K562 (cell line): ENCODE data around the gene CCDC85C. TPM values are rescaled to one million over a fixed set of nuclear protein-coding genes. Genes with fewer than 3 reads are reported as not detected.

Source experiments
- ATAC-seq: fragments of 200-7000 bp; cut with Tn5 transposase; 3 replicates; pipeline ENCODE4 v1.9.1; 2020; ENCODE audit warnings: moderate library complexity
- BruUV-seq: library from RNA; stranded (reverse); fragments of 400-500 nt; replicated peaks from 2 replicates; lab custom pipeline; 2021; lab: Mats Ljungman, UMichigan
- CTCF ChIA-PET: fragments of 300-600 bp; formaldehyde crosslinking; extraction: SDS; loops from one replicate; lab custom pipeline; 2021; ENCODE audit warnings: low intra/inter-chr PET ratio; lab: Yijun Ruan, JAX
- POLR2A ChIA-PET: fragments of 300-600, 350-650 bp; sonication (Branson Sonifier 250); formaldehyde crosslinking; extraction: SDS; loops from one replicate; lab custom pipeline; 2021; ENCODE audit warnings: antibody characterized with exemption, inconsistent platforms; lab: Yijun Ruan, JAX
- DNase-seq, 4 experiments: peaks; one replicate each; pipeline versions ENCODE4 v3.0.0 to v3.0.0-alpha.2; 2011 to 2018; ENCODE audit warnings: low spot score in 3 of 4, mixed read lengths in 3 of 4; ENCODE audit errors: extremely low read depth in 1 of 4
- FAIRE-seq: peaks from 2 replicates; lab custom pipeline; 2011; peaks lifted over from hg19 to GRCh38; lab: Jason Lieb, UNC
- H2AFZ ChIP-seq: 2 replicates; pipeline ENCODE4 v1.6.0; 2011; ENCODE audit warnings: low read depth, low read length, control low read depth, inconsistent platforms
- H3K27ac ChIP-seq: fragments of 200-600 bp; 3 replicates; pipeline ENCODE4 v1.8.0; 2011; ENCODE audit warnings: low read depth, mild to moderate bottlenecking, control low read depth, inconsistent platforms, low read length, moderate library complexity, mixed read lengths; ENCODE audit errors: extremely low read depth
- H3K27me3 ChIP-seq, 2 experiments: fragments of 300-600 bp in 1 of 2; 2 replicates in 1 of 2; 3 replicates in 1 of 2; pipeline versions ENCODE4 v1.6.0 to v1.8.0; 2011; ENCODE audit warnings: inconsistent platforms in 2 of 2, low read length in 2 of 2, mild to moderate bottlenecking in 1 of 2, mixed read lengths in 1 of 2, moderate library complexity in 1 of 2; ENCODE audit not compliant: control insufficient read depth in 2 of 2, insufficient read depth in 2 of 2
- H3K36me3 ChIP-seq: fragments of 300-600 bp; 3 replicates; pipeline ENCODE4 v1.8.0; 2011; ENCODE audit warnings: mild to moderate bottlenecking, low read length, inconsistent platforms; ENCODE audit not compliant: control insufficient read depth, insufficient read depth
- H3K4me1 ChIP-seq, 2 experiments: fragments of 200-600 bp in 1 of 2; replicated peaks in 1 of 2; 2 replicates in 1 of 2; 3 replicates in 1 of 2; pipeline versions ENCODE4 v1.5.1 to v1.8.0; 2011; ENCODE audit warnings: inconsistent platforms in 2 of 2, low read length in 2 of 2, mild to moderate bottlenecking in 1 of 2, mixed read lengths in 1 of 2, moderate library complexity in 1 of 2; ENCODE audit not compliant: control insufficient read depth in 2 of 2, insufficient read depth in 2 of 2
- H3K4me2 ChIP-seq: 2 replicates; pipeline ENCODE4 v1.6.1; 2011; ENCODE audit warnings: low read length, control low read depth, inconsistent platforms, mixed read lengths; ENCODE audit not compliant: insufficient read depth
- H3K4me3 ChIP-seq: fragments of 200-600 bp; sonication (generic), shearing (Covaris generic); 2 replicates; pipeline ENCODE4 v1.5.1; 2016; ENCODE audit warnings: control low read depth, inconsistent platforms
- H3K79me2 ChIP-seq: fragments of 200-600 bp; 3 replicates; pipeline ENCODE4 v1.8.0; 2011; ENCODE audit warnings: low read length, inconsistent platforms; ENCODE audit not compliant: control insufficient read depth, insufficient read depth
- H3K9ac ChIP-seq, 2 experiments: 2 replicates each; pipeline versions ENCODE4 v1.6.0 to v1.6.1; 2011; ENCODE audit warnings: low read depth in 2 of 2, low read length in 2 of 2, control low read depth in 1 of 2, inconsistent platforms in 1 of 2, mild to moderate bottlenecking in 1 of 2, mixed read lengths in 1 of 2; ENCODE audit not compliant: insufficient read depth in 1 of 2
- H3K9me1 ChIP-seq: one replicate; pipeline ENCODE4 v1.6.0; 2011; ENCODE audit warnings: inconsistent platforms, mild to moderate bottlenecking, low read length, moderate library complexity; ENCODE audit not compliant: control insufficient read depth, insufficient read depth
- H3K9me3 ChIP-seq: replicated peaks from 2 replicates; pipeline ENCODE4 v1.5.1; 2011; ENCODE audit warnings: low read depth, low read length, inconsistent platforms; ENCODE audit not compliant: control insufficient read depth, insufficient read depth
- H4K20me1 ChIP-seq: replicated peaks from 2 replicates; pipeline ENCODE4 v1.6.1; 2011; ENCODE audit warnings: low read length, inconsistent platforms, mixed read lengths; ENCODE audit not compliant: control insufficient read depth, insufficient read depth
- EP400 ChIP-seq: fragments of 450-650 bp; IDR thresholded peaks from 2 replicates; pipeline ENCODE4 v1.6.1; 2017; ENCODE audit warnings: antibody characterized with exemption, mild to moderate bottlenecking, moderate library complexity
- GTF2E2 ChIP-seq: fragments of 200-800 bp; sonication (Bioruptor generic); IDR thresholded peaks from 2 replicates; pipeline ENCODE4 v1.6.1; 2016; ENCODE audit warnings: missing genetic modification characterization, missing compliant biosample characterization
- HNRNPUL1 ChIP-seq: fragments of 200-400 bp; formaldehyde crosslinking; IDR thresholded peaks from 2 replicates; pipeline ENCODE4 v1.6.1; 2017; ENCODE audit warnings: low read length
- JUND ChIP-seq, 2 experiments: IDR thresholded peaks; 2 replicates in 1 of 2; 3 replicates in 1 of 2; pipeline ENCODE4 v1.6.1; 2011; ENCODE audit warnings: borderline replicate concordance in 2 of 2, low read depth in 2 of 2, low read length in 2 of 2, improper control_type of control experiment in 1 of 2, missing biosample characterization in 1 of 2, missing genetic modification characterization in 1 of 2, missing genetic modification reagents in 1 of 2
- PTRF ChIP-seq: fragments of 450-650 bp; IDR thresholded peaks from 2 replicates; pipeline ENCODE4 v1.6.1; 2016; ENCODE audit warnings: mild to moderate bottlenecking, missing genetic modification characterization, missing compliant biosample characterization
- RBM17 ChIP-seq: fragments of 200-400 bp; formaldehyde crosslinking; IDR thresholded peaks from 2 replicates; pipeline ENCODE4 v1.6.1; 2017; ENCODE audit warnings: low read depth, mild to moderate bottlenecking, low read length, borderline replicate concordance
- SP2 ChIP-seq: IDR thresholded peaks from 2 replicates; pipeline ENCODE4 v1.6.1; 2011; ENCODE audit warnings: mild to moderate bottlenecking, low read depth, low read length, moderate library complexity; ENCODE audit not compliant: poor library complexity, severe bottlenecking; ENCODE audit errors: extremely low read depth
- THRAP3 ChIP-seq: fragments of 450-650 bp; IDR thresholded peaks from 2 replicates; pipeline ENCODE4 v1.6.1; 2016; ENCODE audit warnings: mild to moderate bottlenecking, inconsistent platforms, borderline replicate concordance
- ZC3H4 ChIP-seq: sonication (generic); formaldehyde crosslinking; IDR thresholded peaks from 2 replicates; pipeline ENCODE4 v1.9.0; 2021; ENCODE audit warnings: missing genetic modification reagents, borderline replicate concordance
- ZFPM2 ChIP-seq: fragments of 250-450 bp; sonication (Bioruptor Pico); IDR thresholded peaks from 2 replicates; pipeline ENCODE4 v1.5.1; 2022; ENCODE audit warnings: mild to moderate bottlenecking
- ZNF224 ChIP-seq: sonication (generic); formaldehyde crosslinking; IDR thresholded peaks from 2 replicates; pipeline ENCODE4 v1.8.0; 2022; ENCODE audit warnings: mild to moderate bottlenecking, missing genetic modification reagents
- ZNF274 ChIP-seq: IDR thresholded peaks from 2 replicates; pipeline ENCODE4 v1.6.1; 2011; ENCODE audit warnings: low read depth, mild to moderate bottlenecking, low read length, moderate library complexity, borderline replicate concordance
- WGBS: fragments of 100-300 bp; shearing (Covaris generic); methylation state at CpG from one replicate; pipeline ENCODE4 v1.1.6; 2016; ENCODE audit warnings: low coverage, mixed read lengths; ENCODE audit not compliant: insufficient coverage; ENCODE audit errors: missing lambda C conversion rate; 5-methylcytosine and 5-hydroxymethylcytosine counted together
- in situ Hi-C: fragments of 300-500 bp; cut with MboI; formaldehyde crosslinking; loops from 4 replicates; pipeline ENCODE4 v1.15.0; 2018; ENCODE audit warnings: inconsistent platforms, mixed read lengths
- intact Hi-C: fragments of 100-400 bp; cut with micrococcal nuclease; formaldehyde crosslinking; loops from 2 replicates; pipeline ENCODE4 v1.14.2; 2022
- polyA plus RNA-seq, 8 experiments: library from polyadenylated mRNA; depleted of rRNA in 4 of 8; stranded (reverse) in 5 of 8; unstranded in 3 of 8; fragments of >200 nt; fragmentation: Nextera tagmentation in 2 of 8; fragmentation: Illumina TruSeq in 1 of 8; extraction: Ambion mirVana in 2 of 8; extraction: Trizol in 1 of 8; gene quantifications; 2 replicates each; pipeline versions ENCODE4 v1.2.1 to v1.2.3, GENCODE V29; 2011 to 2014; ENCODE audit warnings: inconsistent platforms in 1 of 8, missing spikeins in 1 of 8
- total RNA-seq, 7 experiments: library from RNA; depleted of rRNA in 6 of 7; stranded (reverse); fragments of >200 nt in 6 of 7; fragmentation: Illumina TruSeq in 2 of 7; extraction: Trizol in 2 of 7; gene quantifications; 2 replicates each; pipeline versions ENCODE4 v1.2.1 to v1.2.3, GENCODE V29; 2011 to 2021; ENCODE audit warnings: low replicate concordance in 1 of 7
- TF ChIP-seq, protein P1 (sequence below): fragments of 250-450 bp; sonication (Bioruptor Pico); IDR thresholded peaks from 2 replicates; pipeline ENCODE4 v1.5.0; 2020; ENCODE audit warnings: mild to moderate bottlenecking
- TF ChIP-seq, protein P2 (sequence below): sonication (generic); formaldehyde crosslinking; IDR thresholded peaks from 2 replicates; pipeline ENCODE4 v1.8.0; 2022; ENCODE audit warnings: mild to moderate bottlenecking, low read depth, missing genetic modification reagents
- TF ChIP-seq, protein P3 (sequence below): fragments of 200-800 bp; sonication (Bioruptor generic); IDR thresholded peaks from 2 replicates; pipeline ENCODE4 v1.6.1; 2017; ENCODE audit warnings: missing genetic modification characterization, missing compliant biosample characterization

Gene CCDC85C
- total and polyA plus RNA-seq, 9 of the 15 experiments (the other 6 are each of a cell fraction or from before 2014, with no cell fraction given) = 0.18 to 22.0 (median 6.3) TPM

DNA sequence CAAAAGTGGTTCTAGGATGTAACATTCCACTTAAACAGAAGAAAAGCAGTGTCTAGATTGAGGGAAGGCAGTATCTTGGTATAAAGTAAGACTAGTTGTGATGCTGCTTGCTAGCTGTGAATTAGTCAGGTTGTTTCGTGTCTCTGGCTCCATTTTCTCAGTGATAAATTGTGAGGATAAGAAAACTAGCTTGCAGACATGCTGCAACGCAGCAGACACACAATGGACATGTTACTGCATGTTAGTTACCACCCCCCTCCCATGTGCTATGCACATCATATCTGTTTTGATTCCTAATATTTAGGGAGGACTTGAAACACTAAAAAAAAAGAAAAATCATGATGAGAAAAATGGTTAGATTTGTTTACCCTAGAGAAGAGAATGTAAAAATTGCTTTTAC is 119.9 kb downstream of the CCDC85C start:
- peaks cover 37% of the 10 kb centered on the region for H4K20me1 ChIP-seq
- no peak overlapping the region for H3K27ac ChIP-seq
- no peak for TF ChIP-seq JUND (IDR thresholded peaks at IDR 0.05; ENCODE audit: borderline replicate concordance, low read depth, low read length)
- TF ChIP-seq JUND (tag; IDR thresholded peaks at IDR 0.05; ENCODE audit: borderline replicate concordance, low read depth, low read length) = no peak
- TF ChIP-seq PTRF (tag) = no peak
- TF ChIP-seq EP400 = no peak
- TF ChIP-seq ZNF274 = no peak
- TF ChIP-seq, protein P1, sequence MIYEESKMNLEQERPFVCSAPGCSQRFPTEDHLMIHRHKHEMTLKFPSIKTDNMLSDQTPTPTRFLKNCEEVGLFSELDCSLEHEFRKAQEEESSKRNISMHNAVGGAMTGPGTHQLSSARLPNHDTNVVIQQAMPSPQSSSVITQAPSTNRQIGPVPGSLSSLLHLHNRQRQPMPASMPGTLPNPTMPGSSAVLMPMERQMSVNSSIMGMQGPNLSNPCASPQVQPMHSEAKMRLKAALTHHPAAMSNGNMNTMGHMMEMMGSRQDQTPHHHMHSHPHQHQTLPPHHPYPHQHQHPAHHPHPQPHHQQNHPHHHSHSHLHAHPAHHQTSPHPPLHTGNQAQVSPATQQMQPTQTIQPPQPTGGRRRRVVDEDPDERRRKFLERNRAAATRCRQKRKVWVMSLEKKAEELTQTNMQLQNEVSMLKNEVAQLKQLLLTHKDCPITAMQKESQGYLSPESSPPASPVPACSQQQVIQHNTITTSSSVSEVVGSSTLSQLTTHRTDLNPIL (CRISPR knock-in tag) = no peak
- TF ChIP-seq ZFPM2 (CRISPR knock-in tag) = no peak
- TF ChIP-seq, protein P2, sequence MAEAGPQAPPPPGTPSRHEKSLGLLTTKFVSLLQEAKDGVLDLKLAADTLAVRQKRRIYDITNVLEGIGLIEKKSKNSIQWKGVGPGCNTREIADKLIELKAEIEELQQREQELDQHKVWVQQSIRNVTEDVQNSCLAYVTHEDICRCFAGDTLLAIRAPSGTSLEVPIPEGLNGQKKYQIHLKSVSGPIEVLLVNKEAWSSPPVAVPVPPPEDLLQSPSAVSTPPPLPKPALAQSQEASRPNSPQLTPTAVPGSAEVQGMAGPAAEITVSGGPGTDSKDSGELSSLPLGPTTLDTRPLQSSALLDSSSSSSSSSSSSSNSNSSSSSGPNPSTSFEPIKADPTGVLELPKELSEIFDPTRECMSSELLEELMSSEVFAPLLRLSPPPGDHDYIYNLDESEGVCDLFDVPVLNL (CRISPR knock-in tag) = no peak
- TF ChIP-seq GTF2E2 (tag) = no peak
- no peak for TF ChIP-seq SP2
- TF ChIP-seq ZC3H4 (CRISPR knock-in tag) = no peak
- TF ChIP-seq THRAP3 = no peak
- no peak for TF ChIP-seq HNRNPUL1
- no peak for TF ChIP-seq ZNF224 (CRISPR knock-in tag)
- TF ChIP-seq, protein P3, sequence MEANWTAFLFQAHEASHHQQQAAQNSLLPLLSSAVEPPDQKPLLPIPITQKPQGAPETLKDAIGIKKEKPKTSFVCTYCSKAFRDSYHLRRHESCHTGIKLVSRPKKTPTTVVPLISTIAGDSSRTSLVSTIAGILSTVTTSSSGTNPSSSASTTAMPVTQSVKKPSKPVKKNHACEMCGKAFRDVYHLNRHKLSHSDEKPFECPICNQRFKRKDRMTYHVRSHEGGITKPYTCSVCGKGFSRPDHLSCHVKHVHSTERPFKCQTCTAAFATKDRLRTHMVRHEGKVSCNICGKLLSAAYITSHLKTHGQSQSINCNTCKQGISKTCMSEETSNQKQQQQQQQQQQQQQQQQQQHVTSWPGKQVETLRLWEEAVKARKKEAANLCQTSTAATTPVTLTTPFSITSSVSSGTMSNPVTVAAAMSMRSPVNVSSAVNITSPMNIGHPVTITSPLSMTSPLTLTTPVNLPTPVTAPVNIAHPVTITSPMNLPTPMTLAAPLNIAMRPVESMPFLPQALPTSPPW (CRISPR knock-in tag) = no peak
- no peak for TF ChIP-seq RBM17
- in situ Hi-C loops = no loop called here
- ChIA-PET POLR2A (interaction anchor here (1.0 kb wide), 1 partner anchor 12 kb away, joined by 5 read pairs; no protein-coding TSS in a partner anchor), CTCF (no interaction called here)
- H3K9me1 ChIP-seq = no peaks in the 10 kb centered on the region
- H3K36me3 ChIP-seq = no peaks in the 10 kb centered on the region
- no peak for FAIRE-seq
- no peak for DNase-seq
- peaks cover 8 to 11% of the 10 kb centered on the region in 2 experiments; a peak in 3 of 5 replicates for H3K4me1 ChIP-seq
- WGBS = 32% methylated on average over 2 of the region's 2 CpGs
- no peak overlapping the region for H3K4me2 ChIP-seq
- no TSS peak for BruUV-seq
- intact Hi-C loops = no loop called here
- no peaks in the 10 kb centered on the region for H3K27me3 ChIP-seq
- H3K79me2 ChIP-seq = peaks cover 91% of the 10 kb centered on the region
- H3K9ac ChIP-seq = no peak overlapping the region
- no peak overlapping the region for H2AFZ ChIP-seq
- no peaks in the 10 kb centered on the region for H3K9me3 ChIP-seq
- H3K4me3 ChIP-seq = no peak overlapping the region
- ATAC-seq = no peak
